Activated T-helper 9 cell treated with anti-CD3 and anti-CD28 coated beads, Interleukin-2, amount 50 U/mL, for 16 hours (primary cell): ENCODE results near the gene GPR146.

Experiments
- DNase-seq: peaks from one replicate; pipeline ENCODE4 v3.0.0-alpha.2; 2020; ENCODE audit warnings: low read depth

Gene GPR146

DNA sequence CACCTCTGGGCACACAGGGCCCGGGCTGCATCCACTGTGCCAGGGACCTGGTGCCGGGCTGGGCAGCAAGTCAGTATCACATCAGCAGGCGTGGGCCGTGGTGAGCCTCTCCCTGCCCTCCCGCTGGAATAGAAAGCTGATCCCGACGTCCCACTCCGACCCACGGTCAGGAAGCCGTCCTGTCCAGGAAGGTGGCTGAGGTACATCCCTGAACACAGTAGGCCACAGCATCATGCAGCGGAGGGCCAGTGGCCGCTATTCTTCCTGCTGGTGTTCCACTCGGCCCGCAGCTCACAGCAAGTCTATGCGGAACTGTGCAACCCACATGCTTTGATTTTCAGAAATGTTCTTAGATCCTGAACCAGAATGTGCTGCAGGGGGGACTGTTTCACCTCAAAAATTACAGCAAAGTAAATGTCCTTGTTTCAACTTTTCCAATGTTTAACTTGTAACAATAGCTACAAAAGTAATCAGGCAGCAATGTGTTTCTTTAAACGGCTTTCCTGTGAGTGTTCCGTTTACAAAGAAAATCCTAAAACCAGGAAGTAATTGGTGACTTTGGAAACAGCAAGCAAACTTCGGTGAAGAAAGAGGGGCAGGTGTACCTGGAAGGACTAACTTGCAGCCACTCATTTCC is 676 bp upstream of the GPR146 start:
- no peak for DNase-seq

DNA sequence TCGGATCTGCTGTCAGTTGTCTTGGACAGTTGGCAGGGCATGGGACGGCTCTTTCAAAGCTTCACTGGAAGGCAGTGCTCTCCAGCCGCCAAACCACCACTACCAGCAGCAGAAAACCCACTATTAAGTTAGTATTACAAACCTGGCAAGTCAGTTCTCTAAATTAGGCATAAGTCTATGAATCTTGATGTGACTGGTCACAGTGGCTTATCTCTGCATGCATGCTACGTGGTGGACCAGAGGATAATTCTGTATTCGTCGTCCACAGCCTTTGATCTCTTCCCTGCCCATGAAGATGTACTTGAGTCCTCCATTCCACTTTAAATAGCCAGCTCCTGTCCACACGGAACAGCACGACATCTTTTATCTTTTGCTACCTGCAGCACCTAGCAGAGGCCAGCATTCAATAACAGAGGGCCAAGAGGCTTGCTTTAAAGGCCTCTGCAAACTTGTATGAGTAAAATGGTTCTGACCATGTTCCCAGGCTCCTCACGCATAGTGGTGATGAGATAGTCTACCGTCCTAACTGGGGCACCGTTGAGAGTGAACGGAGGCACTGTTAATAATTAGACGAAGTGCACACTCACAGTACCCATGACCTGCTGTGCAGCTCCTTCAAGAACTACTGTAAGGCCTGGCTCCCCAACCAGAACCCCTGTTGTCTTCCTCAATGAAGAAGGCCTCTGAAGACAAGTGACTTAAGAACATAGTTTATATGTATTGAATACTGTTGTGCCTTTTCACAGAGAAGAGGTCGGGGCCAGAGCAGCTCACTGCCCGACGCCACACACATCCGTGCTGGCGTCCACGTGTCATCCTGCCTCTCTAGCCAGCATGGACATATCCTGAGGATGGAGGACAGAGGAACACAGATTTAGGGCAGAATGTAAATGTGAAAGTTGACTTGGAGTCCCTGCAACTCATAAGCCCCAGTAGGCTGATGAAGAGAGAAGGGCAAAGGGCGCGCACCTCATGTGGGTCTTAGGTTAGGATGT is 1.0 kb downstream of the GPR146 start:
- DNase-seq = no peak

DNA sequence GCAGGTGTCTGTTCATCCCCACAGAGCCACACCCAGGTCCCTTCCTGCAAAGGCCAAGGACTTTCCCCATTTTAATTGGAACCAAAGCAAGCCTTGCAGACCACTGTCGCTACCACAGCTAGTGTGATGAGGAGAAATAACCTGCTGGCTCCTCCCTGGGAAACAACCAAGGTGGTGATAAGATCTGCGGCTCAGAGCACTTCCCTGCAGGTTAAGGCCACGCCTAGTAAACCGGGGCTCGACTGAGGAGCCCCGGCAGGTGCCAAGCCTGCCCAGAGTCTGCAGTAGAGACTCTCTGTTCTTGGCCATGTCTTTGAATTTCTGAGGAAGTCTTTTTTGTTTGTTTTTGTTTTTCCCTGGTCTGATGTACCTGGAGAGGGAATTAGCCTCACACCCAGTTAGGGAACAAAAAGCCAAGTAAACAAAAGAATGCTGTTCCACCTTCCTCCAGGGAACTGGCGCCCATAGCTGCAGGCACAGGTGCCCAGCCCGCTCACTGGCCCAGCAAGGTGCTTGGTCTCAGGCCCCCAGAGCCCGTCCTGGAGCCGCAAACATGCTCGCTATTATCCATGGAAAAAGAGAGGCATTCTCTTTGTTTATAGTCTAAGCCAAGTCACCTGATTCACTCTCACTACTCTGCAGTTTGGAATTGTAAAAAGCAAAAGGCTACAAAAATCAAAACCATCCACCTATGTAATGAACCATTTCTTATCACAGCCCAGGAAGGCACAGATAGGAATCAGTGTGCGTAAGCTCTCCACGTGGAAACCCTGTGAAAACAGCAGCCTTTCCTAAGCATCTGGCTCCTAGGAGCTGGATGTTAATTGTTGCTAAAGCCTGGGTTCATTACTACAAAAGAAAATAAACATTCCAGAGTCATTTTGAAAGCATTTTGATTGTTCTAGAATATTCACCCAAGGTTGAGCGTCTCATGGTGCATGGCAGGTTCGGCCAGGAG is 2.7 kb downstream of the GPR146 start:
- DNase-seq = no peak

DNA sequence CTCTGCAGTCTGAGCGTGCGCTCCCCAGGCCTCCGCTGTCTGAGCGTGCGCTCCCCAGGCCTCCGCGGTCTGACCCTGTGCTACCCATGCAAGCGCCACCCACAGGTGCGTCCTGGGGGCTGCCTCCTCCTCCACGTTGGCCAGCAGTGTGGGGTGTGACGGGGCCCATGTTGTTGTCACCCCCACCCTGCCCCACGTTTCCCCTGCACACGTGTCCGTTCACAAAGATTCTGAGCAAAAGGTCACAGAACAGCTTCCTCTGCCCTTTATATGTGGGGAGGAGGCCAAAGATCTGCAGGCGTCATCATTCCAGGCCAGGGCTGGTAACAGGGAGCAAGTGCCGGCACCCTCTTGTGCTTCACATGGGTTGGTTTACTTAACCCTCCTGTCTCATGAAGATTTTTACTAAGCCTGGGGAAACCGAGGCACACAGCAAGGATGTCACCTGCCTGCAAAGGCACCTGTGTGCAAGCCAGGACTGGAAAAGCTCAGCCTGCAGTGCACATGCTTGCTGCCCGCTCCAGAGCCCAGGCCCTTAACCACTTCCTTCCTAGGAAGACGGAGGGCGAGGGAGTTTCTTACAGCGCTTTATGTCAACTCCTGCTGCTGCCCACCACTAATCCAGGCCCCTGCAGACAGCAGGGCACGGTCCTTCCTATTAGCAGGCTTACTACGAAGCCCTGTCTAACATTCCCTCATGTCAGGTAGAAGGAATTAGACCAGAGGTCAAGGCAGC is 4.8 kb downstream of the GPR146 start:
- DNase-seq = no peak

DNA sequence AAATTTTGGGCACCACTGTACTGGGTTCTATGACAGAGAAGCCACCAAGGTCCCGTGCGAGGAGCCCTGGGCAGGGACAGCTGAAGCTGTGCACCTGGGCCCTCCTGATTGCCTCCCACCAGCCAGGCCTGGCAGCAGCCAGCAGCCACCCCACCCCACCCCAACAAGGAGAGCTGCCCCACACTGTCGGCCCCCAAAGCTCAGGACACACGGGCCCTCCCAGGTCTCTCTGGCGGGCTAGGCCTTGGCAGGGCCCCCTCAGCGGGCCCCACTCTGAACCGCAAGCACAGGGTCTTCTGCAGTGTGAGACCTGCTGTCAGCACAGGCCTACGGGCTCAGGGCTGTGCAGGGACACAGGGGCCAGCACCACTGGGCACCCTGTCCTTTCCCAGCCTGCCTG is 5.5 kb downstream of the GPR146 start:
- DNase-seq = no peak

DNA sequence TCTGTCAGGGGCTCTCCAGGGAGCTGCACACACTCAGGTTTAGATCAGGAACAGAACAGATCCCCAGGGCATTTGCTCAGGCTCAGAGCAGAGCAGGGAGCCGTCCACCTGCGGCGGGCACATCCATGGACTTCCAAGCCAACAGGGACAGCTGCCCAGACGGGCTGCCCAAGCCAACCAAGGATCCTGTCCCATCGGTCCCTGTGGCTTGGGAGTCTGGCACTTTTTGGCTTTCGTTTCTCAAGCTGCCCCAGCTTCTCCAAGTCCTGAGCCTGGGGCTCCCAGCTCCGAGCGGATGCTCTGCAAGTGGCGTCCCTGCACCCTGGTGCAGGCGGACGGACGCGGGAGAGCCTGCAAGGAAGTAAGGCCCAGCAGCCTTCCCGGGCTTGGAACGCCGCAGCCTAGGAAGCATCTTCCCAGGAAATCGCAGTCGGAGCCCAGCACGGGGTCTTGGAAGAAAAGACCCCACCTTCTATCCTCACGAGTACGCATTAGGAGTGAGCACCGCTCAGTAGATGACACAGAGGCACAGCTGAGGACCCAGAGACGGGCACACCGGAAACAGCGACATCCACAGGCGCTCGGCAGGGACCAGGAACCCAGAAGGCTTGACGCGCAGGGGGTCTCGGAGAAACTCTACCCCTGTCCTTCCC is 6.0 kb downstream of the GPR146 start:
- DNase-seq = no peak

DNA sequence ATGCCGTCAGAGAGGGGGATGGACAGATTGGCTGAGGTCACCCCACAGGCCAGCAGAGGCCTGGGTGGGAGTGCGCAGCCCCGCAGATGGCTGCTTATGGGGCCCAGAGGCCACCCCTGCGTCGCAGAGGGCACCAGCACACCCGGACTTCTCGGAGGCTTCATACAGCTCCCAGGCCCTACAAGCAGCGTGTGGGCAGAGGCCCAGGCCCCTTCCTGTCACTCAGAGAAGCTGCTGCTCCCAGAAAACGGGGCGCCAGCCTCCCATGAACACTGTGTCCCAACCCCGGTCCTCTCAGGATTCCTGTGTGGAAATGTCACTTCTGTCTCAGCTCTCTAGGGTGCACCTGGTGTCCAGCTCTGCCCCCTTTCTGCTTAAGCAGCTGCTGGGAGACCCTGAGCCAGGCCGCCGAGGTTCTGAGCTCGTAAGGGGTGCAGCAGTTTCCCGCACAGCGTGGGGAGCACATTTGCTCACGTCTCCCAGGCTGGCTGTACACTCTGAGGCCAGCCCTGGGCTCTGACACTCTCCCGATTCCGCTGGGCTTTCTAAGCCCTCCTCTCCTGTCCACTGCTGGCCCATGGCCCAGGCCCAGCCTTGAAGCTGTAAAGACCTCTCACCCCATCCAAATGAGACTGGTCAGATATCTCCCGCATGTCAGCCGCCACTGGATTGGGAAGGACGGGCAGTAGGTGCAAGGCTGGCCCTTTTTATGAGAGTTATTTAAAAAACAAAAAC is 6.8 kb downstream of the GPR146 start:
- no peak for DNase-seq

DNA sequence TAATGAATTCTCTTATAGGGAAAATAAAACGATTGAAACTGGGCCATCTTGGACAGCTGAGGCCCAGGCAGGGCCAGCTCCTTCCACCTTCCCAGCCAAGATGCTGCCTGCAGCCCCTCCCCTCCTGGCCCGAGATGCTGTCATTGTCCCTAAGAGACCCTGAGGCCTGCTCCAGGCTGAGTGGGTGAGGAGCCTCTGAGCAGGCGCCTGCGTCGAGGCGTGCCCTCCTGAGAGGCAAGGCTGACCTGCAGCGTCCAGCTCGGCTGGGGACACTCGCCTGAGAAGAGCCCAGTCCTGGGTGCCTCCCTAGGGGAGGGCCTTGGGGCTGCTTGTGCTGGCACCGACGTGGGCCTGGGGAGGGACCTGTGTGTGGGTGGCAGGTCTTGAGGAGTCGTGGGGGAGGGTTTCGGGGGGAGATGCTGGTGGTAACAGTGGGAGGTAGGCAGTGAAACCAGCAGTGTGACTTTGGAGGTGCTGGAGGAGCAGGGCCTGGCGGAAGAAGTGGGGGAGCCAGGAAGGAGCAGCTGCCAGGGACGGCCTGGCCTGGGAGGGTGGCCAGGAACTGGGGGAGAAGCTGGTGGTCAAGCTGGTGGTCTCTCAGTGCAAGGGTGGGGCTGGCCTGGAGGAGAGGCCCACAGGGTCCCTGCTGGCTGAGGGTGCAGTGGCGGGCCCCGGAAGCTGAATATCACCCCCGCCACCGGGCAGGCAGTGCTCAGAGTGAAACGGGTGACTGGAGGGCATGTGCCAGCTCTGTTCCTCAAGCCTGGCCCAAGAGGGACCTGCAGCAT is 7.9 kb downstream of the GPR146 start:
- no peak for DNase-seq

DNA sequence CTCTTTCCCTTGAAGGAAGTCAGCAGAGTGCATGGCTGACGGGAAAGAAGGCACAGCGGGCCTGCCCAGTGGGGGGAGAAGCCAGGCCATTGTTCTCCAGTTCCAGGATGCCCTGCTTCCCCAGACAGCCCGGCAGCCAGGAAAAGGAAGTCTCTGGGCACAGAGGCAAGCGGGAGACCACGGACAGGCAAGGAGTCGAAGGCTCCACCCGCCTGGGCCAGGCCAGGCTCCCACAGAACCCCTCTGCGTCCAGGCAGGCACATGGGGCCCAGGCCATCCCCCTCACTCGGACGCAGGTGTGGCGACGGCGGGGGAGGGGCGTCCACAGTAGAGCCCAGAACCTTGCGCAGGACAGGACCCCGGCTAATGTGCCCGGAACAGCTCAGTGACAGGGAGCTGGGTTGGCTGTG is 8.7 kb downstream of the GPR146 start:
- no peak for DNase-seq

DNA sequence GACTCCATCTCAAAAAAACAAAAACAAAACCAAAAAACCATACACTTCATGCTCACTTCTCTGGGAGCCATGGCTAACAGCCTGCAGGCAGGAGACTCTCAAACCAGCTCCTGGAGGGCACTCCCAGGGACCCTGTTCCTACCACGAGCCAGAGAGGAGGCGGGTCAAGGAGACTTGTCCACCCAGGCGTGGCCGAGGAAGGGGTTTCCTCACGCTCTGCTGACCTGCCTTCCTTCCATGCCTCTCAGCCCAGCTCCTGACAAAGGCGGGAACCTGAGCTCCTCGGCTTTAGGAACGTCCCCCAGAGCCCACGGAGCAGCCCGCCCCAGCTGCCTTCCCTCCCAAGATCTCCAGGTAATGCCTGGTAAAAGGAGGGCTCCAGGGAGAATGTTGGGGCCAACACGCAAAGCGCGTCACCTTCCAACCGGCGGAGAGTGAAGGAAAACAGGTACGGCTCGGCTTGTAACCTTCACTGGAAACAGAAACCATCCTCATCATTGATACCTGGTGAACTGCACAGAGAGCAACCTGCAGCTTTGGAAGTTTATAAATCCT is 9.5 kb downstream of the GPR146 start:
- DNase-seq = no peak

DNA sequence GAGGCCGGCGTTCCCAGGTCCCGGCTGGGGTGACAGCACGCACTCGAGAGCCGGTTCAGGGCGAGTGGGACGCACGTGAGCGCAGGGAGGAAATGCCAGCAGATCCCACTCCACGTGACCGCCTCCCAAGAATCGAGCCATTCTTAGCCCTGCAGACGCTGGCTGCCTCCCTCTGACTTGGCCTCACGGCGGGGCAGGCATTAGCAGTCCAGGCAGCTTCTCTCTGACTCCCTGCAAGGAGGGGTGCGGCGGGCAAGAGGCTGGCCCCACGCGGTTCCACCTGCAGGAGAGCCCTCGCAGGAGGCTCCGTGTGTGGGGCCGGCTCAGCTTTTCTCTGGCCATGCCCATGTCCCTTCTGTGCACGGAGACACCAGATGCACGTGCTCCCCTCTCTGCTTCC is 10.1 kb downstream of the GPR146 start:
- no peak for DNase-seq

DNA sequence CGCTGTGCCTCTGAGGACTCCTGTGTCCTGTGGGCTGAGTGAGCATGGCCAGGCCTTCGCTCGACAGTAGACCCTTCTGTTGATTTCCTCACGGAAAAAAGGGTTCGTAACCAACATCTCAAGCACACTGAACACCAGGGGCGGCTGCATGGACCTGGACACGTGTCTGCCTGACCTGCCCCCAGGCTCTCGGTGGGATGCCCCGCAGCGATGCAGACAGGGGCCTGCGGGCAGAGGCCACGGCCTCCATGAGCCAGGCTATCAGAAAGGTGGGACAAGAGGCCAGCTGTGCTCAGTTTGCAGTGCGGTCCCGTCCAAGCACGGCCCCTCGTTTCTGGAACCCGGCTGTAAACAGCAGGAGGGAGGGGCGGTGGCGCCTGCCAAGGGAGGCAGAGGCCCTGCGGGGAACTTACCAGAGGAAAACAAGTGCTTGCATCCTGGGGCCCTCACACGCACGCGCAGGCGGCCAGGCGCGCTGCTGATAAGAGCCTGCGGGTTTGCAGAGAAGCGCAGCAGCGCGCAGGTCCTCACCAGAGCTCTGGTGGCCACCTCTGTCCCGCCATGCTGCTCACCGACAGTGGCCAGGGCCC is 10.6 kb downstream of the GPR146 start:
- DNase-seq = no peak

DNA sequence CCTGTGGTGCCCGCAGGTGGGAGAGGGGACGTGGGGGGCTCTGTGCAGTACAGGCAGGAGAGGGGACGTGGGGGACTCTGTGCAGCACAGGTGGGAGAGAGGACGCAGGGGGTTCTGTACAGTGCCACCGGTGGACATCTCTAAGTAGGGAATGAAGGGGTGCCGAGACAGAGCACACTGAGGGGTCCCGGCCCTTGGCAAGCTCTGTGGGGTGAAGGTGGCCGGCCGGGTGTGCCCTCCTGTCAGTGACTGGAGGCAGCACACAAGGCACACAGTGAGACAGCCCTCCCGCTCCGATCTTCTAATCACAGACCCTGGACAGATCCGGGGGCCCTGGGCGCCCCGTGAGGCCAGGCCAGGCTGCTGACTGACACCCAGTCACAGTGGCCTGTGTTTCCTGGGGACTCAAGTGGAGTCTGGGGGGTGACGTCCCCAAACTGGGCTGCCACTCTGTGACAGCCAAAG is 11.2 kb downstream of the GPR146 start:
- no peak for DNase-seq

DNA sequence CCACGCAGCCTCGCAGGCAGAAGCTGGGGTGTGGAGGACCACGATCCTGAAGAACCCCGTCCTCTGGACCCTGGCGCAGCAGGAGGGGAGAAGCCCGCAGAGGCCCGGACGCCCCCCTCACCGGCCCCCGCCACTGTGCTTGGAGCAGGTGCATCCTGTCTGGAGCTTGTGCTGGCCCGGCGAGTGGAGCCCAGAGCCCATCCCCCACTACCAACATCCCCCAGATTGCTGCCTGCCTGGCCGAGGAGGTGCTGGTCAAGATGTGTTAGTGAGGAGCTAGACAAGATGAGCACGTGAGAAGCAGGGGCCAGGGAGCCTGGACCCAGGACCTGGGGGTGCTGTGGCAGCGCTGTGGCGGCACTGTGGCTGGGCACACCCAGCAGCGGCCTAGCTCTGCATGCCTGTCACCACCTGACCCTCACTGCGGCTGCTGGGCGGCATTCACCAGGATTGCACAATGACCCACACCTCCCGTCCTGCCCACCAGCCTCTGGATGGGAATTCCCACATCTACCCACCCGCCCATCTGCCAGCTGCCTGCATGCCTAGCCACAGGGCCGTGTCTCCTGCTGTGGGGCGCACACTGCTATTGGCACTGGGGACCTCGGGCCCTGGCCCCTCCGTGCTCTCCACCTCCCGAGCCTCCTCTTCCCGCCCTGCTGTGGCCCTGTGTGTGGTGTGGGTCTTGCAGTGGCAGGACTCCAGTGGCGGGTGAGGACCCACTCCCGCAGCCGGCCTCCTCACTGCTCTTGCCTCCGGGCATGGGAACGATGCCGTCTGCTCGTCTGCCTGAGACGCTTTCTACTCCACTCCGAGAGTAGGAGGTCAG is 11.8 kb downstream of the GPR146 start:
- no peak for DNase-seq

DNA sequence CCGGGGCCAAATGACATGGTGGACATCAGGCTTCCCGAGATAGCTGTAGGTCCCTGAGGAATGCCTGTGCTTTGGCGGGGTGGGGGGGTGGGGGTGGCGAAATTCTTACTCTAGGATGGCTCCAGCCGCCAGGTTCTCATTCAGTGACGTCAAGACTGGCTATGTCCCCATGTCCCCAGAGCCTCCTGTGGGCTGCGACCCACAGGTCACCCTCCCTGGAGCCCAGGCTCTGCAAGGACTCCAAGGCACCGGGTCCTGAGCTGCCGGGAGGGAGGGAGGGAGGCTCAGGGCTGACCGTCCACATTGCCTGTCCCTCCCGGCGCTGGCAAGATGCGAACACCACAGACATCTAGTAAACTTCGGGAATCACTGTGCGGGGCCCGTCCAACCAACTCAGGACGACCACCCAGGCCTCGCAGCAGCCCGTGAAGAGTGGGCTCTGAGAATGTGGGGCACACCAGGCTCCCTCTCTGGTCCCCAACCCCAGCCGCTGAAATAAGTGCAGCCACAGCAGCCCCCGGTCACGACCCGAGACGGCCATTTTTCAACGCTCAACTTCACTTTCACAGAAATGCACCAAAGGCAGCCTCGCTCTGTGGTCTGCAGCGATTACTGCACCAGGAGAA is 12.6 kb downstream of the GPR146 start:
- no peak for DNase-seq

DNA sequence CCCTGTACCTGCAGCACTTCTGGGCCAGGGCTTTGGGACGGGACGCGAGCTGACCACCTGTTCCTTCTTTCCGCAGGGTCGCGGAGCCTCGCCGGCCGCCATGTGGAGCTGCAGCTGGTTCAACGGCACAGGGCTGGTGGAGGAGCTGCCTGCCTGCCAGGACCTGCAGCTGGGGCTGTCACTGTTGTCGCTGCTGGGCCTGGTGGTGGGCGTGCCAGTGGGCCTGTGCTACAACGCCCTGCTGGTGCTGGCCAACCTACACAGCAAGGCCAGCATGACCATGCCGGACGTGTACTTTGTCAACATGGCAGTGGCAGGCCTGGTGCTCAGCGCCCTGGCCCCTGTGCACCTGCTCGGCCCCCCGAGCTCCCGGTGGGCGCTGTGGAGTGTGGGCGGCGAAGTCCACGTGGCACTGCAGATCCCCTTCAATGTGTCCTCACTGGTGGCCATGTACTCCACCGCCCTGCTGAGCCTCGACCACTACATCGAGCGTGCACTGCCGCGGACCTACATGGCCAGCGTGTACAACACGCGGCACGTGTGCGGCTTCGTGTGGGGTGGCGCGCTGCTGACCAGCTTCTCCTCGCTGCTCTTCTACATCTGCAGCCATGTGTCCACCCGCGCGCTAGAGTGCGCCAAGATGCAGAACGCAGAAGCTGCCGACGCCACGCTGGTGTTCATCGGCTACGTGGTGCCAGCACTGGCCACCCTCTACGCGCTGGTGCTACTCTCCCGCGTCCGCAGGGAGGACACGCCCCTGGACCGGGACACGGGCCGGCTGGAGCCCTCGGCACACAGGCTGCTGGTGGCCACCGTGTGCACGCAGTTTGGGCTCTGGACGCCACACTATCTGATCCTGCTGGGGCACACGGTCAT is 13.3 kb downstream of the GPR146 start:
- DNase-seq = no peak
